ENCODE measurements around the gene BACH2. TPM values are rescaled to one million over a fixed set of nuclear protein-coding genes. Genes with fewer than 3 reads are reported as not detected.

The BACH2 gene
- total and polyA plus RNA-seq, 2 of the 4 experiments (the other 2 are of a cell fraction) = 1.3 to 1.4 TPM

DNA sequence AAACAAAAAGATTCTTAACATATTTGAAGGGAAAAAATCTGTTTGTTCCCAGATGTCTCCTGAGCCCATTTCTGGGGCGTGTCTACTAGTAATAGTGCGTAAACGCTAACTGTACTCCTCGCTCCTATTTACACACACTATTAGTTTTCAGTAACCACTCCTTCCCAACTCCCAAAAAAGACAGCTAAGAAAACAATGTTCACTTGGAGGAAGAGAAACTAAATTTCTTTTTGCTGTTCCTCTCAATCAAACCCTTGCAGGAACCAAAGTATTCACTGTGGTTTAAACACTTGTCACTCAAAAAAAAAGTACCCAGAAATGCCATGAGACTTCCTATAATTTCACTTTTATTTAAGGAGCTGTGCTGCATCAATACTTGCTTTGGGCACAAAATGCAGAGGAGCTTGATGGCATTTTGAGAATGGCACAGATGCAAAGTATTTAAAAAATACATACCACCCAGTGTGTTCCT is 118.2 kb downstream of the BACH2 start:
- H3K4me2 ChIP-seq (ENCODE audit: low read depth, low read length) = peak overlapping the region; percentile 24; the same call in 1 of the 2 replicates
- intact Hi-C loops (cut with micrococcal nuclease) (loop anchor here (2.0 to 5.0 kb wide), 3 partner anchors 81 to 300 kb away; no protein-coding TSS in a partner anchor), dilution Hi-C loops (cut with HindIII; ENCODE audit: low sequenced_read_pairs, unreplicated experiment) (no loop called here), in situ Hi-C loops (cut with MboI; ENCODE audit: low sequenced_read_pairs) (no loop called here)
- H3K9me1 ChIP-seq (ENCODE audit: insufficient read depth, low read length) = 0 out of 2 replicates have a peak, but pooled peaks cover 2% of the 10 kb centered on the region
- H3K4me3 ChIP-seq (ENCODE audit: insufficient read depth, low read depth, low read length) = no peak overlapping the region
- no CpG with 5 or more reads among the region's 4 CpGs for WGBS, 2 experiments (ENCODE audit: extremely low coverage in 2 of 2, insufficient read length in 1 of 2)
- ChIA-PET CTCF (interaction anchor here (1.1 kb wide), 1 partner anchor 45 kb away, joined by 3 read pairs; no protein-coding TSS in a partner anchor), POLR2A (ENCODE audit: unreplicated experiment) (no interaction called here)
- DNase-seq = peak; percentile 38
- H3K23ac ChIP-seq (ENCODE audit: low read depth, low read length) = no peak overlapping the region
- H2BK20ac ChIP-seq (ENCODE audit: low read depth, low read length) = peak overlapping the region; percentile 7; the same call in 1 of the 2 replicates
- no peaks in the 10 kb centered on the region for H3K79me1 ChIP-seq (ENCODE audit: low read depth in 1 of 2, low read length in 2 of 2)
- no peak overlapping the region for H3K9ac ChIP-seq (ENCODE audit: low read depth, low read length)
- peak overlapping the region; percentile 25; the same call in 1 of the 3 replicates for H2BK15ac ChIP-seq (ENCODE audit: low read depth, low read length)
- no peaks in the 10 kb centered on the region; the same call in none of the 2 replicates for H3K27me3 ChIP-seq (ENCODE audit: control insufficient read depth, insufficient read depth, low read length)
- no peak overlapping the region; a peak in 1 of 4 replicates for H4K8ac ChIP-seq (ENCODE audit: low read depth in 2 of 2, low read length in 2 of 2)
- H2AK9ac ChIP-seq (replicated peaks; ENCODE audit: low read depth, low read length, poor library complexity) = no peak overlapping the region
- no peak overlapping the region for H4K91ac ChIP-seq (ENCODE audit: insufficient read depth, low read depth, low read length)
- no peak for TF ChIP-seq RFX5 (IDR thresholded peaks at IDR 0.05; ENCODE audit: low read depth, low read length)
- no peak for TF ChIP-seq MAZ (IDR thresholded peaks at IDR 0.05; ENCODE audit: borderline replicate concordance, low read depth, low read length)
- no peak for TF ChIP-seq CHD1 (IDR thresholded peaks at IDR 0.05; ENCODE audit: low read depth, low read length)
- TF ChIP-seq, protein P1, sequence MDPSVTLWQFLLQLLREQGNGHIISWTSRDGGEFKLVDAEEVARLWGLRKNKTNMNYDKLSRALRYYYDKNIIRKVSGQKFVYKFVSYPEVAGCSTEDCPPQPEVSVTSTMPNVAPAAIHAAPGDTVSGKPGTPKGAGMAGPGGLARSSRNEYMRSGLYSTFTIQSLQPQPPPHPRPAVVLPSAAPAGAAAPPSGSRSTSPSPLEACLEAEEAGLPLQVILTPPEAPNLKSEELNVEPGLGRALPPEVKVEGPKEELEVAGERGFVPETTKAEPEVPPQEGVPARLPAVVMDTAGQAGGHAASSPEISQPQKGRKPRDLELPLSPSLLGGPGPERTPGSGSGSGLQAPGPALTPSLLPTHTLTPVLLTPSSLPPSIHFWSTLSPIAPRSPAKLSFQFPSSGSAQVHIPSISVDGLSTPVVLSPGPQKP (IDR thresholded peaks at IDR 0.05; ENCODE audit: borderline replicate concordance, low read depth, low read length) = no peak
- no peak for TF ChIP-seq POLR2A (IDR thresholded peaks at IDR 0.05; ENCODE audit: low read depth, low read length)
- no peak for TF ChIP-seq MAFK (IDR thresholded peaks at IDR 0.05; ENCODE audit: low read depth, low read length)
- TF ChIP-seq MXI1 (IDR thresholded peaks at IDR 0.05; ENCODE audit: borderline replicate concordance, low read depth, low read length) = no peak
- TF ChIP-seq, protein P2, sequence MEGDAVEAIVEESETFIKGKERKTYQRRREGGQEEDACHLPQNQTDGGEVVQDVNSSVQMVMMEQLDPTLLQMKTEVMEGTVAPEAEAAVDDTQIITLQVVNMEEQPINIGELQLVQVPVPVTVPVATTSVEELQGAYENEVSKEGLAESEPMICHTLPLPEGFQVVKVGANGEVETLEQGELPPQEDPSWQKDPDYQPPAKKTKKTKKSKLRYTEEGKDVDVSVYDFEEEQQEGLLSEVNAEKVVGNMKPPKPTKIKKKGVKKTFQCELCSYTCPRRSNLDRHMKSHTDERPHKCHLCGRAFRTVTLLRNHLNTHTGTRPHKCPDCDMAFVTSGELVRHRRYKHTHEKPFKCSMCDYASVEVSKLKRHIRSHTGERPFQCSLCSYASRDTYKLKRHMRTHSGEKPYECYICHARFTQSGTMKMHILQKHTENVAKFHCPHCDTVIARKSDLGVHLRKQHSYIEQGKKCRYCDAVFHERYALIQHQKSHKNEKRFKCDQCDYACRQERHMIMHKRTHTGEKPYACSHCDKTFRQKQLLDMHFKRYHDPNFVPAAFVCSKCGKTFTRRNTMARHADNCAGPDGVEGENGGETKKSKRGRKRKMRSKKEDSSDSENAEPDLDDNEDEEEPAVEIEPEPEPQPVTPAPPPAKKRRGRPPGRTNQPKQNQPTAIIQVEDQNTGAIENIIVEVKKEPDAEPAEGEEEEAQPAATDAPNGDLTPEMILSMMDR (conservative IDR thresholded peaks at IDR 0.05; ENCODE audit: low read depth, low read length) = no peak
- no peak for TF ChIP-seq SMC3 (IDR thresholded peaks at IDR 0.05; ENCODE audit: low read depth, low read length)
- no peak for TF ChIP-seq CEBPB (IDR thresholded peaks at IDR 0.05; ENCODE audit: low read depth, low read length)
- TF ChIP-seq, protein P3, sequence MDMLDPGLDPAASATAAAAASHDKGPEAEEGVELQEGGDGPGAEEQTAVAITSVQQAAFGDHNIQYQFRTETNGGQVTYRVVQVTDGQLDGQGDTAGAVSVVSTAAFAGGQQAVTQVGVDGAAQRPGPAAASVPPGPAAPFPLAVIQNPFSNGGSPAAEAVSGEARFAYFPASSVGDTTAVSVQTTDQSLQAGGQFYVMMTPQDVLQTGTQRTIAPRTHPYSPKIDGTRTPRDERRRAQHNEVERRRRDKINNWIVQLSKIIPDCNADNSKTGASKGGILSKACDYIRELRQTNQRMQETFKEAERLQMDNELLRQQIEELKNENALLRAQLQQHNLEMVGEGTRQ (IDR thresholded peaks at IDR 0.05; ENCODE audit: low read depth, low read length) = no peak
- TF ChIP-seq FOS (IDR thresholded peaks at IDR 0.05; ENCODE audit: low read depth, low read length) = no peak
- TF ChIP-seq RAD21 (IDR thresholded peaks at IDR 0.05; ENCODE audit: low read length) = no peak
- TF ChIP-seq RCOR1 (IDR thresholded peaks at IDR 0.05; ENCODE audit: insufficient replicate concordance, low read length) = no peak
- TF ChIP-seq NFE2L2 (IDR thresholded peaks at IDR 0.05; ENCODE audit: low read depth, low read length) = no peak
- TF ChIP-seq BHLHE40 (IDR thresholded peaks at IDR 0.05; ENCODE audit: low read depth, low read length) = no peak
- peak overlapping the region; percentile 42; the same call in 1 of the 2 replicates for H3K4ac ChIP-seq (ENCODE audit: low read depth, low read length)
- H3K18ac ChIP-seq (ENCODE audit: low read depth, low read length) = no peak overlapping the region
- no peak overlapping the region for H3K14ac ChIP-seq (replicated peaks; ENCODE audit: low read depth, low read length)
- H4K5ac ChIP-seq (ENCODE audit: low read depth, low read length) = no peak overlapping the region
- BruUV-seq (replicated peaks) = no TSS peak
- H3K27ac ChIP-seq (ENCODE audit: insufficient read depth, low read length) = no peak overlapping the region
- ATAC-seq (ENCODE audit: low read depth) = peak; percentile 62
- no peaks in the 10 kb centered on the region for H3K9me3 ChIP-seq (ENCODE audit: control insufficient read depth, insufficient read depth, low read length)
- no peak overlapping the region for H3K56ac ChIP-seq (ENCODE audit: extremely low read depth, insufficient read depth, low read length)
- H2AK5ac ChIP-seq (ENCODE audit: low read depth, low read length) = no peak overlapping the region
- H4K20me1 ChIP-seq (ENCODE audit: insufficient read depth, low read length) = no peaks in the 10 kb centered on the region
- H2BK5ac ChIP-seq (ENCODE audit: low read depth, low read length, poor library complexity, severe bottlenecking) = no peak overlapping the region
- no peaks in the 10 kb centered on the region for H3K36me3 ChIP-seq (ENCODE audit: control insufficient read depth, insufficient read depth, low read length)
- peak overlapping the region; percentile 4; the same call in 1 of the 2 replicates for H2BK120ac ChIP-seq (ENCODE audit: low read depth, low read length)
- H3K4me1 ChIP-seq (ENCODE audit: control insufficient read depth, insufficient read depth, low read length) = peaks cover 9% of the 10 kb centered on the region
- no peak overlapping the region for H2AFZ ChIP-seq (replicated peaks; ENCODE audit: low read length, poor library complexity)
